Lower lobe of right lung (tissue), 2 donors: ENCODE results near the gene LAMA3. TPM values are rescaled to one million over a fixed set of nuclear protein-coding genes. Genes with fewer than 3 reads are reported as not detected.

Experiments used
- ATAC-seq, 2 donors: fragments of 200-7000 bp; cut with Tn5 transposase; one replicate each; pipeline ENCODE4 v1.9.1; 2020 to 2022; ENCODE audit warnings: mild to moderate bottlenecking in 2 of 2, moderate library complexity in 2 of 2
- DNase-seq: peaks from one replicate; pipeline ENCODE4 v3.0.0-alpha.2; 2020
- H3K27ac ChIP-seq: fragments of 200-600 bp; one replicate; pipeline ENCODE4 v1.8.0; 2022
- H3K27me3 ChIP-seq: fragments of 200-600 bp; one replicate; pipeline ENCODE4 v1.8.0; 2022; ENCODE audit warnings: low read depth
- H3K36me3 ChIP-seq: fragments of 200-600 bp; one replicate; pipeline ENCODE4 v1.8.0; 2022; ENCODE audit warnings: mild to moderate bottlenecking
- H3K4me1 ChIP-seq: fragments of 200-600 bp; one replicate; pipeline ENCODE4 v1.8.0; 2022
- H3K4me3 ChIP-seq: fragments of 200-600 bp; one replicate; pipeline ENCODE4 v1.8.0; 2022; ENCODE audit warnings: mild to moderate bottlenecking
- H3K9me3 ChIP-seq: fragments of 200-600 bp; one replicate; pipeline ENCODE4 v1.8.0; 2022
- CTCF ChIP-seq: fragments of 200-600 bp; IDR thresholded peaks from one replicate; pipeline ENCODE4 v1.8.0; 2022; ENCODE audit warnings: antibody characterized with exemption, mild to moderate bottlenecking
- intact Hi-C: fragments of 100-400 bp; cut with DNase I; formaldehyde crosslinking; loops from one replicate; pipeline ENCODE4 v1.11.0; 2022
- total RNA-seq: library from RNA; stranded (reverse); fragmentation: NEBNext Ultra II Directional; extraction: Animal tissue kit (Norgen Biotek cat#: 25700); gene quantifications from one replicate; pipeline ENCODE4 v1.2.1, GENCODE V29; 2021
- donor health status: DM: no; HTN: yes; CAD: no; lungs with severe emphysema.

Gene LAMA3
- total RNA-seq, 1 donor from 2014 or later, result 89.1 TPM

DNA sequence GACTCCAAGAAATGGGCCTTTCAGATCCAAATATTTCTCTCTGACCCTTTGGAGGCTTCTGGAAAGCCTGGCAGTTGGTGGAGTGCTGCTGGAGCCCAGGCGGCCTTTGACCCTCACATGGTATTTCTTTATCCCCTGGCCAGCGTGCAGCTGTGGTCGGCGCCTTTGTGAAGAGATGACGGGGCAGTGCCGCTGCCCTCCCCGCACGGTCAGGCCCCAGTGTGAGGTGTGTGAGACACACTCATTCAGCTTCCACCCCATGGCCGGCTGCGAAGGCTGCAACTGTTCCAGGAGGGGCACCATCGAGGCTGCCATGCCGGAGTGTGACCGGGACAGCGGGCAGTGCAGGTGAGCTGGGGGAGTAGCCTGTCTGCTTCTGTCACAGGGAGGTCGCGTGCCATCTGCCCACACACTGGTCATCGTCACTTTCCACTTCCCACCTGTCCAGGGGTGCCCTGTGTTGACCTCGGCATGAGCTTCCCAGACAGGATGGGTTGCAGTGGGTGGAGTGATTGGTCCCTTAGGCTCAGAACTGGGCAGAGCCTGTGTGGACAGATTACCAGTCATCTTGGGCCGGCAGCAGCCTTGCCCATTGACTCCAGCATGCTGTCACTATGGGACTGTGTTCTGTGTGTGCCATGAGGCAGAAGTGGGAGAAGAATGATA lies 158.2 kb downstream of the LAMA3 start:
- no peak for TF ChIP-seq CTCF
- ATAC-seq (no peak), DNase-seq (no peak)
- H3K36me3 ChIP-seq, result peaks cover 27% of the 10 kb centered on the region
- H3K27ac ChIP-seq, result no peak overlapping the region
- intact Hi-C loops, result no loop called here
- no peaks in the 10 kb centered on the region for H3K9me3 ChIP-seq
- no peaks in the 10 kb centered on the region for H3K4me1 ChIP-seq
- no peak overlapping the region for H3K4me3 ChIP-seq
- H3K27me3 ChIP-seq, result no peaks in the 10 kb centered on the region

DNA sequence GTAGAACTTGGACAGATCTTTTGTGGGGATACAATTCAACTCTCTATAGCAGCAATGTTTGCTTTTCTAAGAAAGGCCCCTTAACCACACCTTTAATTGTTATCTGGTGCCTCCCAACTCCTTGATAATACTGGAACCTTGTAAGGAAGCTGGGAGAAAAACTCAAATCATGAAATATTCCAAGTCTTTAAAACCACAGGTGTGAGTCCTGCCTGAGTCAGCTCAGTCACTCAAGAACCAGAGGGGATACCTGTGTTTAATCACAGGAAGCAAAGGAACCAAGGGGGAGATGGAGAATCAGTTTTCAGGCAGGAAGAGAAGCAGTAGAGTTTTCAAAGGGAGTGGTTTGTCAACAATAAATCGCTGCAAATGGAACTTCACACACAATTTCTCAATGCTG lies 159.9 kb downstream of the LAMA3 start:
- intact Hi-C loops, result no loop called here
- no peak for DNase-seq
- Histone ChIP-seq H3K27me3 (no peaks in the 10 kb centered on the region), H3K4me1 (no peaks in the 10 kb centered on the region), H3K9me3 (no peaks in the 10 kb centered on the region), H3K4me3 (no peak overlapping the region), H3K36me3 (peaks cover 27% of the 10 kb centered on the region), H3K27ac (no peak overlapping the region)
- no peak for ATAC-seq
- no peak for TF ChIP-seq CTCF

DNA sequence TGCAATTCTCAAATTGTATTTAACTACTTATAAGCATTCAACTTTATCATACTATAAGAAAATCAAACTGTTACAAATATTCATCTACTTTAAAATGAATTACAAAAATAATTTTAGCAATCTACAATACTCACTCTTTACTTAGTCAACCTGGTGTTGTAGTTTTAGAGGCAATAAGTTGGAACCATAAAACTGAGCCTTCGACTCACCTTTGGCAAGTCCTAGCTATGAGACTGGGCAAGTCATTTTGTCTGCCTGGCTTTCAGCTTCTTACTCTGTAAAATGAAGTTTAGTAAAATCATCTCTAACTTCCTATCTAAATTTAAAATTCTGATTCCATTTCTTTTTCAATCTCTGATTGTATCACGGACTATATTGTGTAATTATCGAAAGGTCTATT lies 161.0 kb downstream of the LAMA3 start:
- intact Hi-C loops, result no loop called here
- H3K4me3 ChIP-seq, result no peak overlapping the region
- no peaks in the 10 kb centered on the region for H3K9me3 ChIP-seq
- DNase-seq, result no peak
- TF ChIP-seq CTCF, result no peak
- ATAC-seq, result no peak
- no peaks in the 10 kb centered on the region for H3K4me1 ChIP-seq
- H3K27me3 ChIP-seq, result no peaks in the 10 kb centered on the region
- no peak overlapping the region for H3K27ac ChIP-seq
- H3K36me3 ChIP-seq, result peaks cover 27% of the 10 kb centered on the region

DNA sequence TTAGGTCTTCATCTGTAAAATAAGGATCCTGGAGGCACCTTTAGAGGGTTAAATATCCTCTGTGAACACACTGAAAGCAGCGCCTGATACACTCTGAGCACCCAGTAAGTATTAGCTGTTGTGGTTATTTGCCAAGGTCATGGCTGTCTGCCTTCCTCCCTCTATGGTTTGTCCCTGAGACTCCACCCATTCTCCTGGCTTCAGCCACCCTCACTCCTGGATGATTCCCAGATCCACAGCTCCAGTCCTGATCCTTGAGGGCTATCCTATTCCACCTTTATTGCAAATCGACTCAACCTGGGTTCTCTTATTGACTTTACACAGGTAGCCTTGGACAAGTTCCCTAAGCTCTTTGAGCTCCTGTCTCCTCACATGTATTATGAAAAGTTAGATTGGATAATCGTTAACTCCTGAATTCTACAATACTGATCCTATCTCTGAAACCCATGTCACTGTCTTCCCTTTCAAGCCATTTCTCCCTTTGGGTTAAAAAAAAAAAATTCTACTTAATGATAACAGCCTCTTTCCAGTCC lies 162.3 kb downstream of the LAMA3 start:
- DNase-seq (no peak), ATAC-seq (no peak)
- no peak for TF ChIP-seq CTCF
- H3K4me1 ChIP-seq, result no peaks in the 10 kb centered on the region
- no peaks in the 10 kb centered on the region for H3K9me3 ChIP-seq
- no peak overlapping the region for H3K4me3 ChIP-seq
- H3K27me3 ChIP-seq, result no peaks in the 10 kb centered on the region
- intact Hi-C loops, result no loop called here
- peaks cover 23% of the 10 kb centered on the region for H3K36me3 ChIP-seq
- H3K27ac ChIP-seq, result no peak overlapping the region

DNA sequence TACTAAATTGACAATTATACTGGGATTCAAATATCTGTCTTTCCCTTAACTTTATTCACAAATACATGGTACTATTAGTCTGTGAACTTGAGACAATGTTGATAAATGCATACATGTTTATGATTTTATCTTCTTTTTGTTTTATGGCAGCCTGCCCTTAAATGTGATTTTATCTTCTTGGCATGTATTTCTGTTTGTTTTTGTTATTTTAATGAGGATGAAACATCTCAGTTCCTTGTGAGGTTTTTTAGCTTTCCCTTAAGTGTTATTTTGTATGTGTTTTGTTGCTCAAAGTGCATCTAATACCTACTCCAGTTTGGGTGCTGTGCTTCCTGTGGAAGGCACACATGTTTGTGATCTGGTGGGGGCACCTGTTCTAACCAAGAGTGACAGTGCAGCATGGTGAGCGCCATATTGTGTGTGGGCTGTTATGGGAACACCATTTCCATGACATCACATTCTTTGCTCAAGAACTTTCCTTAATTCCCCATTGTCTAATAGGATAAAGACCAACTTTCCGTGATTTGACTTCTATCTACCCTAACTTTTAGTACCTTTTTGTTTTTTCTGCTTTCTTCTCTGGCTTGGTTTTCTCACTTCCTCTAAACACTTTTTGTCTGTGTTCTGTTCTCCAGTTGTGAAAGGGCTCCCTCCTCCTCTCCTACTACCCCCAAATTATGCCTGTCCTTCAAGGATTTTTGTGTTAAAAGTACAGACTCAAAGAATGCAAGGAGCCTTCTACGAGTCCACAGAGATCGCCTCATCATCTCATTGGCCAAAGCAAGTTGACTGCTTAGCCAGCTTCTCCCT lies 163.2 kb downstream of the LAMA3 start:
- Histone ChIP-seq H3K27me3 (no peaks in the 10 kb centered on the region), H3K4me3 (no peak overlapping the region), H3K4me1 (peaks cover 6% of the 10 kb centered on the region), H3K27ac (no peak overlapping the region), H3K9me3 (no peaks in the 10 kb centered on the region), H3K36me3 (peaks cover 16% of the 10 kb centered on the region)
- DNase-seq (no peak), ATAC-seq (no peak)
- intact Hi-C loops, result no loop called here
- no peak for TF ChIP-seq CTCF
